Panc1 (cell line): Measurements from ENCODE around the gene MGRN1. TPM values are rescaled to one million over a fixed set of nuclear protein-coding genes. Genes with fewer than 3 reads are reported as not detected.

Source experiments
- ATAC-seq: fragments of 200-7000 bp; cut with Tn5 transposase; 2 replicates; pipeline ENCODE4 v1.9.1; 2020; ENCODE audit warnings: mild to moderate bottlenecking, moderate library complexity
- BruUV-seq: library from RNA; stranded (reverse); fragments of 400-500 nt; replicated peaks from 2 replicates; lab custom pipeline; 2021; lab: Mats Ljungman, UMichigan
- CTCF ChIA-PET: fragments of 300-600 bp; sonication (Branson Sonifier 250); formaldehyde crosslinking; loops from one replicate; lab custom pipeline; 2022; ENCODE audit warnings: antibody characterized with exemption; lab: Charles Lee
- POLR2A ChIA-PET: fragments of 300-600 bp; sonication (Branson Sonifier 250); formaldehyde crosslinking; loops from one replicate; lab custom pipeline; 2022; ENCODE audit warnings: antibody characterized with exemption; lab: Charles Lee
- DNase-seq: peaks from one replicate; pipeline ENCODE4 v3.0.0-alpha.2; 2010; ENCODE audit warnings: low read depth, low spot score
- H3K27ac ChIP-seq: 2 replicates; pipeline ENCODE4 v1.5.1; 2011; ENCODE audit warnings: mild to moderate bottlenecking, low read length, inconsistent platforms
- H3K27me3 ChIP-seq: fragments of 200-500 bp; sonication (Bioruptor generic); 2 replicates; pipeline ENCODE4 v1.6.0; 2014; ENCODE audit warnings: low read length, inconsistent platforms; ENCODE audit not compliant: control insufficient read depth, insufficient read depth
- H3K36me3 ChIP-seq: fragments of 200-500 bp; sonication (Bioruptor generic); 2 replicates; pipeline ENCODE4 v1.5.1; 2014; ENCODE audit warnings: inconsistent platforms, mild to moderate bottlenecking, low read length, moderate library complexity; ENCODE audit not compliant: control insufficient read depth, insufficient read depth
- H3K4me1 ChIP-seq: 2 replicates; pipeline ENCODE4 v1.5.1; 2011; ENCODE audit warnings: inconsistent platforms, mild to moderate bottlenecking, low read length, moderate library complexity; ENCODE audit not compliant: control insufficient read depth, insufficient read depth
- H3K4me3 ChIP-seq, 2 experiments: 2 replicates each; pipeline ENCODE4 v1.5.1; 2011 to 2012; ENCODE audit warnings: low read depth in 2 of 2, low read length in 2 of 2, mild to moderate bottlenecking in 2 of 2, inconsistent platforms in 1 of 2, moderate library complexity in 1 of 2
- H3K9me3 ChIP-seq: fragments of 200-500 bp; sonication (Bioruptor generic); 2 replicates; pipeline ENCODE4 v1.5.1; 2014; ENCODE audit warnings: low read depth, mild to moderate bottlenecking, inconsistent platforms, low read length, moderate library complexity; ENCODE audit not compliant: control insufficient read depth, insufficient read depth
- POLR2AphosphoS5 ChIP-seq: IDR thresholded peaks from 2 replicates; pipeline ENCODE4 v1.6.1; 2012; ENCODE audit warnings: mild to moderate bottlenecking, low read depth, low read length, moderate library complexity
- SIN3A ChIP-seq: IDR thresholded peaks from 2 replicates; pipeline ENCODE4 v1.6.1; 2012; ENCODE audit warnings: low read depth, mild to moderate bottlenecking, low read length, moderate library complexity, borderline replicate concordance; ENCODE audit not compliant: insufficient read depth
- TCF7L2 ChIP-seq: IDR thresholded peaks from 2 replicates; pipeline ENCODE4 v1.6.1; 2011; ENCODE audit warnings: mild to moderate bottlenecking, low read depth, low read length, inconsistent platforms
- in situ Hi-C: cut with HindIII; loops from 2 replicates; pipeline ENCODE4 v1.10.0; 2016; ENCODE audit warnings: low sequenced_read_pairs, low pct_unique_long_range_greater_than_20kb
- intact Hi-C: fragments of 100-400 bp; cut with micrococcal nuclease; formaldehyde crosslinking; loops from one replicate; pipeline ENCODE4 v1.10.0; 2022; ENCODE audit not compliant: unreplicated experiment
- total RNA-seq: library from RNA; stranded (reverse); gene quantifications from one replicate; pipeline ENCODE4 v1.2.1, GENCODE V29; 2021; ENCODE audit not compliant: unreplicated experiment
- TF ChIP-seq, protein P1 (sequence below), 2 experiments: IDR thresholded peaks; 2 replicates each; pipeline ENCODE4 v1.6.1; 2011 to 2012; ENCODE audit warnings: low read depth in 2 of 2, control low read depth in 1 of 2, low read length in 1 of 2, mild to moderate bottlenecking in 1 of 2, moderate library complexity in 1 of 2; ENCODE audit not compliant: insufficient read depth in 1 of 2
- TF ChIP-seq, protein P2 (sequence below): fragments of 450-650 bp; IDR thresholded peaks from 2 replicates; pipeline ENCODE4 v1.5.1; 2017; ENCODE audit warnings: mild to moderate bottlenecking

The MGRN1 gene
- total RNA-seq, 1 experiment from 2014 or later = 59.7 TPM

DNA sequence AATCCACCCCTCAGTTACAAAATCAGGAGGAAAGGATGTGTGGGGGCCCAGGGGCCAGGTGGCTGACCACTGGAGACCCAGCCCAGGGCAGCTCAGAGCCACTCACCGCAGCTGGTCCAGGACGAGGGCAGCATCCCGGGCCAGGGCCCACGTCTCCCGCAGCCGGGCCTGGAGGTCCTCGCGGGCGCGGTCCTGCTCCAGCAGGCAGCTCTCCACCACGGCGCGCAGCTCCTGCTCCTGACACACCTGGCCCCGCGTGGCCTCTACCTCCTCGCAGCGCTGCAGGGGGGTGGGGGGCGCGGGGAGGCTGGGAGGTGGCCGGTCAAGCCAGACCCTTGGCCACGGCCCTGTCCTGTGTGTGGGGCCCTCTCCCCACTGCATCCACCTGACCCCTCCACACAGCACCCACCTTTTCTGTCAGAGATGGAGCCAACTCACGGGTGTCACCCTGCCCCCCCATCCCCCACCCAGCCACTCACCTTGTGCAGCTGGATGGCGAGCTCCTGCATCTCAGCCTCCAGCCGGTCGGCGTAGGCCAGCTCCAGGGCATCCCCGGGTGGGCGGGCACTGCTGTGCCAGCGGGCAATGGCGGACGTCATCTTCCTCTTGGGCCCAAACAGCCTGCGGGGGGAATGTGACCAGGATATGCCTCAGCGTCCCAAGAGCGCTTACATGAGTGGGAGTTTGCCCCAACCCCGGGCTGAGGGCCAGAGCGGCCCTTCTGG is 73.9 kb downstream of the MGRN1 start:
- in situ Hi-C loops = no loop called here
- Histone ChIP-seq H3K27me3 (no peaks in the 10 kb centered on the region), H3K9me3 (no peaks in the 10 kb centered on the region), H3K36me3 (no peaks in the 10 kb centered on the region; the same call in none of the 2 replicates), H3K27ac (no peak overlapping the region), H3K4me3 (no peak overlapping the region), H3K4me1 (peaks cover 31% of the 10 kb centered on the region)
- TF ChIP-seq, protein P1, sequence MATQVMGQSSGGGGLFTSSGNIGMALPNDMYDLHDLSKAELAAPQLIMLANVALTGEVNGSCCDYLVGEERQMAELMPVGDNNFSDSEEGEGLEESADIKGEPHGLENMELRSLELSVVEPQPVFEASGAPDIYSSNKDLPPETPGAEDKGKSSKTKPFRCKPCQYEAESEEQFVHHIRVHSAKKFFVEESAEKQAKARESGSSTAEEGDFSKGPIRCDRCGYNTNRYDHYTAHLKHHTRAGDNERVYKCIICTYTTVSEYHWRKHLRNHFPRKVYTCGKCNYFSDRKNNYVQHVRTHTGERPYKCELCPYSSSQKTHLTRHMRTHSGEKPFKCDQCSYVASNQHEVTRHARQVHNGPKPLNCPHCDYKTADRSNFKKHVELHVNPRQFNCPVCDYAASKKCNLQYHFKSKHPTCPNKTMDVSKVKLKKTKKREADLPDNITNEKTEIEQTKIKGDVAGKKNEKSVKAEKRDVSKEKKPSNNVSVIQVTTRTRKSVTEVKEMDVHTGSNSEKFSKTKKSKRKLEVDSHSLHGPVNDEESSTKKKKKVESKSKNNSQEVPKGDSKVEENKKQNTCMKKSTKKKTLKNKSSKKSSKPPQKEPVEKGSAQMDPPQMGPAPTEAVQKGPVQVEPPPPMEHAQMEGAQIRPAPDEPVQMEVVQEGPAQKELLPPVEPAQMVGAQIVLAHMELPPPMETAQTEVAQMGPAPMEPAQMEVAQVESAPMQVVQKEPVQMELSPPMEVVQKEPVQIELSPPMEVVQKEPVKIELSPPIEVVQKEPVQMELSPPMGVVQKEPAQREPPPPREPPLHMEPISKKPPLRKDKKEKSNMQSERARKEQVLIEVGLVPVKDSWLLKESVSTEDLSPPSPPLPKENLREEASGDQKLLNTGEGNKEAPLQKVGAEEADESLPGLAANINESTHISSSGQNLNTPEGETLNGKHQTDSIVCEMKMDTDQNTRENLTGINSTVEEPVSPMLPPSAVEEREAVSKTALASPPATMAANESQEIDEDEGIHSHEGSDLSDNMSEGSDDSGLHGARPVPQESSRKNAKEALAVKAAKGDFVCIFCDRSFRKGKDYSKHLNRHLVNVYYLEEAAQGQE (IDR thresholded peaks at IDR 0.05; ENCODE audit: insufficient read depth in 1 of 2, low read depth in 2 of 2, low read length in 1 of 2) = no peak
- TF ChIP-seq SIN3A (no peak), POLR2AphosphoS5 (no peak), TCF7L2 (no peak)
- TF ChIP-seq, protein P2, sequence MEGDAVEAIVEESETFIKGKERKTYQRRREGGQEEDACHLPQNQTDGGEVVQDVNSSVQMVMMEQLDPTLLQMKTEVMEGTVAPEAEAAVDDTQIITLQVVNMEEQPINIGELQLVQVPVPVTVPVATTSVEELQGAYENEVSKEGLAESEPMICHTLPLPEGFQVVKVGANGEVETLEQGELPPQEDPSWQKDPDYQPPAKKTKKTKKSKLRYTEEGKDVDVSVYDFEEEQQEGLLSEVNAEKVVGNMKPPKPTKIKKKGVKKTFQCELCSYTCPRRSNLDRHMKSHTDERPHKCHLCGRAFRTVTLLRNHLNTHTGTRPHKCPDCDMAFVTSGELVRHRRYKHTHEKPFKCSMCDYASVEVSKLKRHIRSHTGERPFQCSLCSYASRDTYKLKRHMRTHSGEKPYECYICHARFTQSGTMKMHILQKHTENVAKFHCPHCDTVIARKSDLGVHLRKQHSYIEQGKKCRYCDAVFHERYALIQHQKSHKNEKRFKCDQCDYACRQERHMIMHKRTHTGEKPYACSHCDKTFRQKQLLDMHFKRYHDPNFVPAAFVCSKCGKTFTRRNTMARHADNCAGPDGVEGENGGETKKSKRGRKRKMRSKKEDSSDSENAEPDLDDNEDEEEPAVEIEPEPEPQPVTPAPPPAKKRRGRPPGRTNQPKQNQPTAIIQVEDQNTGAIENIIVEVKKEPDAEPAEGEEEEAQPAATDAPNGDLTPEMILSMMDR = no peak
- POLR2A ChIA-PET = no interaction called here
- intact Hi-C loops = no loop called here
- BruUV-seq = no TSS peak
- no peak for ATAC-seq
- CTCF ChIA-PET = no interaction called here
- DNase-seq = no peak

DNA sequence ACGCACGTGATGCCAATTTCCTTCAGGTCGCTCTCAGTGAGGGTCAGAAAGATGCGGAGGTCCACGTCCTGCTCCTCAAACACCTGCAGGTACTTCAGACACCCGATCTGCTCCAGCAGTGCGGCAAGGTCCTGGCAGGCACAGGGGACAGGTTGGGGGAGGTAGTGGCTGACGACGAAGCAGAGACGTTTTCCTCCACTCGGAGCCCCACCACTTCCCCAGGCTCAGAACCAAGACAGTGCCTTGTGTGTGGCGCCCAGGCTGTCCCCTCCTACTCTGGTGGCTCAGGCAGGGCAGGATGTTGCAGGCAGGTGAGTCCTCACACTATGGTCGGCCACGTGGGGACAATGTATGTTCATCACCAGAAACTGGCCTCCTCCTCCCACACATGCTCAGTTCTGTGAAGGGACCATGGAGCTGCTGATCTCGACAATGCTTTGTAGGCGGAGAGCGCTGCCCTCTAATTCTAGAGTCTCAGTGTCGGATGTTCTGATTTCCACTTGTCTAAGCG is 74.5 kb downstream of the MGRN1 start:
- CTCF ChIA-PET = no interaction called here
- in situ Hi-C loops (no loop called here), intact Hi-C loops (no loop called here)
- no peak for TF ChIP-seq SIN3A
- TF ChIP-seq POLR2AphosphoS5 = no peak
- TF ChIP-seq, protein P1 (IDR thresholded peaks at IDR 0.05; ENCODE audit: insufficient read depth in 1 of 2, low read depth in 2 of 2, low read length in 1 of 2) = no peak
- TF ChIP-seq, protein P2 = no peak
- no peak for TF ChIP-seq TCF7L2
- H3K36me3 ChIP-seq = no peaks in the 10 kb centered on the region; the same call in none of the 2 replicates
- no peaks in the 10 kb centered on the region for H3K27me3 ChIP-seq
- no peak overlapping the region for H3K27ac ChIP-seq
- POLR2A ChIA-PET = no interaction called here
- DNase-seq = no peak
- ATAC-seq = no peak
- BruUV-seq = no TSS peak
- H3K4me1 ChIP-seq = peaks cover 31% of the 10 kb centered on the region
- no peaks in the 10 kb centered on the region for H3K9me3 ChIP-seq
- H3K4me3 ChIP-seq = no peak overlapping the region
